ENCODE data around the gene NEDD4L.

Gene NEDD4L

DNA sequence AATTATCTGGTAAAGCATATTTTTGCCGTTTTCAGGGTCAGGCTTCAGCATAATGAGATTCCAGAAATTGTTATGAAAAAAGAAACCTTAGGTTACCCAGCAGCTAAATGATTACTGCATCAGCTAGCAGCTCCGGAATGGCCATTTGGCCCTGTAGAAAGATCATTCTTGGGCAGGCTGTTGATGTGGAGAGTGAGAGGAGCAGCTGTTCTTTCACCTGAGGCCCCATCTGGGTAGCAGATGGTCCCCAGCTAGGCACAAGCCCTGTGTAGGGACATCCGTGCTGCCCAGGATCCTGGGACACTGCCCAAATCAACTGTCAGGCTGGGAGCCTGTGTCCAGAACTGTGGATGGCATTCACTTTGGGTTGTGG, 61.8 kb downstream of the NEDD4L start:
- H3K4me3 ChIP-seq (ENCODE audit: low read length): no peak overlapping the region
- no peaks in the 10 kb centered on the region for H3K27me3 ChIP-seq (ENCODE audit: insufficient read depth, low read length)
- no peak overlapping the region for H3K27ac ChIP-seq (ENCODE audit: low read depth, low read length)
- no peaks in the 10 kb centered on the region for H3K9me3 ChIP-seq (ENCODE audit: insufficient read depth, low read depth, low read length)
- no peak overlapping the region for H3K9ac ChIP-seq (ENCODE audit: low read depth, low read length)
- 79% methylated on average over 3 of the region's 3 CpGs for WGBS
- H3K36me3 ChIP-seq (ENCODE audit: insufficient read depth, low read length): no peaks in the 10 kb centered on the region
- peaks cover 46% of the 10 kb centered on the region for H3K4me1 ChIP-seq (ENCODE audit: insufficient read depth, low read length)

GRCh38 chr18:58106289-58107070, 62.5 kb downstream of the NEDD4L start:
- no peaks in the 10 kb centered on the region for H3K9me3 ChIP-seq (ENCODE audit: insufficient read depth, low read depth, low read length)
- H3K9ac ChIP-seq (ENCODE audit: low read depth, low read length): no peak overlapping the region
- WGBS: 69% methylated on average over 6 of the region's 6 CpGs
- H3K36me3 ChIP-seq (ENCODE audit: insufficient read depth, low read length): no peaks in the 10 kb centered on the region
- peaks cover 40% of the 10 kb centered on the region for H3K4me1 ChIP-seq (ENCODE audit: insufficient read depth, low read length)
- H3K4me3 ChIP-seq (ENCODE audit: low read length): no peak overlapping the region
- H3K27me3 ChIP-seq (ENCODE audit: insufficient read depth, low read length): no peaks in the 10 kb centered on the region
- H3K27ac ChIP-seq (ENCODE audit: low read depth, low read length): no peak overlapping the region

- Histone ChIP-seq H3K36me3 (ENCODE audit: insufficient read depth, low read length) (no peaks in the 10 kb centered on the region), H3K27me3 (ENCODE audit: insufficient read depth, low read length) (no peaks in the 10 kb centered on the region), H3K4me3 (ENCODE audit: low read length) (no peak overlapping the region), H3K4me1 (ENCODE audit: insufficient read depth, low read length) (peaks cover 28% of the 10 kb centered on the region), H3K27ac (ENCODE audit: low read depth, low read length) (no peak overlapping the region), H3K9ac (ENCODE audit: low read depth, low read length) (no peak overlapping the region), H3K9me3 (ENCODE audit: insufficient read depth, low read depth, low read length) (no peaks in the 10 kb centered on the region)
- WGBS: 87% methylated on average over 2 of the region's 2 CpGs
These were observed 65.2 kb downstream of the NEDD4L start for GRCh38 chr18:58109256-58109655.

GRCh38 chr18:58110398-58110797, 66.4 kb downstream of the NEDD4L start:
- Histone ChIP-seq H3K4me3 (ENCODE audit: low read length) (no peak overlapping the region), H3K36me3 (ENCODE audit: insufficient read depth, low read length) (no peaks in the 10 kb centered on the region), H3K27me3 (ENCODE audit: insufficient read depth, low read length) (no peaks in the 10 kb centered on the region), H3K9me3 (ENCODE audit: insufficient read depth, low read depth, low read length) (no peaks in the 10 kb centered on the region), H3K27ac (ENCODE audit: low read depth, low read length) (no peak overlapping the region), H3K9ac (ENCODE audit: low read depth, low read length) (no peak overlapping the region), H3K4me1 (ENCODE audit: insufficient read depth, low read length) (peaks cover 24% of the 10 kb centered on the region)
- 68% methylated on average over 6 of the region's 6 CpGs for WGBS

- H3K9me3 ChIP-seq (ENCODE audit: insufficient read depth, low read depth, low read length): no peaks in the 10 kb centered on the region
- H3K27ac ChIP-seq (ENCODE audit: low read depth, low read length): no peak overlapping the region
- H3K9ac ChIP-seq (ENCODE audit: low read depth, low read length): no peak overlapping the region
- no peaks in the 10 kb centered on the region for H3K36me3 ChIP-seq (ENCODE audit: insufficient read depth, low read length)
- H3K4me1 ChIP-seq (ENCODE audit: insufficient read depth, low read length): peaks cover 24% of the 10 kb centered on the region
- no peak overlapping the region for H3K4me3 ChIP-seq (ENCODE audit: low read length)
- no peaks in the 10 kb centered on the region for H3K27me3 ChIP-seq (ENCODE audit: insufficient read depth, low read length)
- WGBS: no CpG with 5 or more reads among the region's 1 CpG
These were observed 68.1 kb downstream of the NEDD4L start for GRCh38 chr18:58112174-58112573.

DNA sequence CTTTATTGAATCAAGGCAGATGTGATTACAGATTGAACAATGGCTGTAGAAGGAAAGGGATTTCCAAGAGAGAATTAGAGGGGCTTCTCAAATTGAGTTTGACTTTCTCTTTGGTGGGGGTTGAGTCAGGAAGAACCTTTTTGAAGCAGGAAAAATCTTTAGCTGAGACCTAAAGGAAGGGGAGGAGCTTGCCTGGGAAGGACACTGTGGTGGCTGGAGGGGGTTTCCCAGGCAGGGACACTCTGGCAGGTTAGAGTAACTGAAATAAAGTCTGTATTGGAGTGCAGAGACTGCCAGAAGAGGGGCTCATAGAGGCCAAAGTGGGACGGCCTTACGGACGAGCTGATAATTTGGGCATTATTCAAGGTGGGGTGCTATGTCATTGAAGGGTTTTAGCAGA, 69.3 kb downstream of the NEDD4L start:
- no peak overlapping the region for H3K27ac ChIP-seq (ENCODE audit: low read depth, low read length)
- H3K36me3 ChIP-seq (ENCODE audit: insufficient read depth, low read length): no peaks in the 10 kb centered on the region
- H3K27me3 ChIP-seq (ENCODE audit: insufficient read depth, low read length): no peaks in the 10 kb centered on the region
- no peak overlapping the region for H3K4me3 ChIP-seq (ENCODE audit: low read length)
- H3K4me1 ChIP-seq (ENCODE audit: insufficient read depth, low read length): peaks cover 24% of the 10 kb centered on the region
- H3K9ac ChIP-seq (ENCODE audit: low read depth, low read length): no peak overlapping the region
- 89% methylated on average over 3 of the region's 3 CpGs for WGBS
- no peaks in the 10 kb centered on the region for H3K9me3 ChIP-seq (ENCODE audit: insufficient read depth, low read depth, low read length)

GRCh38 chr18:58114766-58115165, 70.7 kb downstream of the NEDD4L start:
- Histone ChIP-seq H3K9ac (ENCODE audit: low read depth, low read length) (no peak overlapping the region), H3K4me3 (ENCODE audit: low read length) (no peak overlapping the region), H3K27ac (ENCODE audit: low read depth, low read length) (no peak overlapping the region), H3K36me3 (ENCODE audit: insufficient read depth, low read length) (no peaks in the 10 kb centered on the region), H3K4me1 (ENCODE audit: insufficient read depth, low read length) (peaks cover 24% of the 10 kb centered on the region), H3K9me3 (ENCODE audit: insufficient read depth, low read depth, low read length) (no peaks in the 10 kb centered on the region), H3K27me3 (ENCODE audit: insufficient read depth, low read length) (no peaks in the 10 kb centered on the region)
- 94% methylated on average over 6 of the region's 6 CpGs for WGBS

- Histone ChIP-seq H3K4me1 (ENCODE audit: insufficient read depth, low read length) (peaks cover 24% of the 10 kb centered on the region), H3K9ac (ENCODE audit: low read depth, low read length) (no peak overlapping the region), H3K27me3 (ENCODE audit: insufficient read depth, low read length) (no peaks in the 10 kb centered on the region), H3K27ac (ENCODE audit: low read depth, low read length) (no peak overlapping the region), H3K9me3 (ENCODE audit: insufficient read depth, low read depth, low read length) (no peaks in the 10 kb centered on the region), H3K4me3 (ENCODE audit: low read length) (no peak overlapping the region), H3K36me3 (ENCODE audit: insufficient read depth, low read length) (no peaks in the 10 kb centered on the region)
- 90% methylated on average over 4 of the region's 4 CpGs for WGBS
These were observed 72.8 kb downstream of the NEDD4L start for GRCh38 chr18:58116818-58117217.

DNA sequence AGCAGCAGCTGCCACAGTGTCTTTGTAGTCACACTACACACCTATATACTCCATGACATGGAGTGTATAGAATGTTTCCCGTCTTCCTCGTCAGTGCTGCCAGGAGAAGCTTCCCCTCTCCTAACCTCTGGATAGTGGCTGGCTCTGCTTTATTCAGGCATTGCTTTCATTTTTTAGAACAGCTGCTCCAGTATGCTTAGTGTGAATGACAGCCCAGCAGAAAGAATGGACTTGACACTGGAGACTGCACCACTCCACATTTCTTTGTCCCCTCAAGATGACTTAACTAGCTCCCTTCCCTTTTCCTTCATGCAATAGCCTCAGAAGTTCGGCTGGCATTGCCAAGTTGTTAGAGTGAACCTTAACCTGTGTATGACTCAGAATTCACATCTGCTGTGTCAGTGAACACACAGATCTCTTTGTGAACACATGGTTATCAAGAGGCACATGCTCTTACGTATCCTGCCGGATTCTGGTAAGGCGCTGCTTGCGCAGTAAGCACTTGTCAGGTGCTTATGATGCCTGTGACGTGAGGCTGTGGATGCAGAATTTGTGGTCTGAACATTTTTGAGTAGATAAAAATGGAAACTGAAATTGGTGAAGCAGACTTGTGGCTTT, 73.9 kb downstream of the NEDD4L start:
- Histone ChIP-seq H3K27me3 (ENCODE audit: insufficient read depth, low read length) (no peaks in the 10 kb centered on the region), H3K4me1 (ENCODE audit: insufficient read depth, low read length) (peaks cover 23% of the 10 kb centered on the region), H3K4me3 (ENCODE audit: low read length) (no peak overlapping the region), H3K9me3 (ENCODE audit: insufficient read depth, low read depth, low read length) (no peaks in the 10 kb centered on the region), H3K27ac (ENCODE audit: low read depth, low read length) (no peak overlapping the region), H3K9ac (ENCODE audit: low read depth, low read length) (no peak overlapping the region), H3K36me3 (ENCODE audit: insufficient read depth, low read length) (no peaks in the 10 kb centered on the region)
- WGBS: 96% methylated on average over 8 of the region's 8 CpGs

DNA sequence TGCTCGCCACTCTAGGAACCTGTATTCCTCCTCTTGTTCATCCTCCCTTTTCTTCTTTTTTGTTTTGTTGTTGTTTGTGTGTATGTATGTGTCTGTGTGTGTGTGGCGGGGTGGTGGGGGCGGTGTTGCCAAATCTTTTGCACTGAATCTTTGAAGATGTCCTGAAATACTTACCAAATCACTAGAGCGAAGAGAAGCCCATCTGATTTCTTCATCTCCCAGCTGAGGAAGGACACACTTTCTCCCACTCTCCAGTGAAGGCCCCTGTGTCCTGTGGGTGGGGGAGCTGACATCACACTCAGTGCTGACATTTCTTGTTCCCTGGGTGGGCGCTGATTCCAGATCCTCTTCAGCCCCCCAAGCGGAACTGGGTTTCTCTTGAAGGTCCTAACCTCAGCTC, 74.5 kb downstream of the NEDD4L start:
- WGBS: 94% methylated on average over 3 of the region's 6 CpGs
- Histone ChIP-seq H3K36me3 (ENCODE audit: insufficient read depth, low read length) (no peaks in the 10 kb centered on the region), H3K9ac (ENCODE audit: low read depth, low read length) (no peak overlapping the region)

DNA sequence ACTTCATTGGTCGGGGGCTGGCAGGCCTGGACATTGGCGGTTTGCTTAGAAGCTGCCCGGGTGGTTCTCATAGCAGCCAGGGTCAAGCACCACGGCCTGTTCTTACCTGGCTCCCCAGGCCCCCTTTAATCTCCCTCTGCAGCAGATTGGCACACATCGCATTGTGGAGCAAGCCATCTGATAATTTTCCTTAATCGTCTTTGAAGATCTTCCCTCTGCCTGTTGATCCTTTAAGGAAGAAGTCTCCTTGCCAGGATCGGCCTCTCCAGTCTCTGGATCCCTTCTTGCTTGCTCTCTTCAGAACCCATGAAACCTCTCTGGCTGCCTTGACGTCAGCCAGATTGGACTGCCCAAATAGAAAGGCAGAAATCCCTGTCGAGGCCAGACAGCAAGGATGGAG, 75.8 kb downstream of the NEDD4L start:
- H3K36me3 ChIP-seq (ENCODE audit: insufficient read depth, low read length): no peaks in the 10 kb centered on the region
- H3K9me3 ChIP-seq (ENCODE audit: insufficient read depth, low read depth, low read length): no peaks in the 10 kb centered on the region
- H3K27ac ChIP-seq (ENCODE audit: low read depth, low read length): no peak overlapping the region
- 91% methylated on average over 9 of the region's 9 CpGs for WGBS
- peaks cover 16% of the 10 kb centered on the region for H3K4me1 ChIP-seq (ENCODE audit: insufficient read depth, low read length)
- no peaks in the 10 kb centered on the region for H3K27me3 ChIP-seq (ENCODE audit: insufficient read depth, low read length)
- no peak overlapping the region for H3K4me3 ChIP-seq (ENCODE audit: low read length)
- no peak overlapping the region for H3K9ac ChIP-seq (ENCODE audit: low read depth, low read length)

More for the DNA sequence above, 74.5 kb downstream of the NEDD4L start:
- no peak overlapping the region for H3K27ac ChIP-seq (ENCODE audit: low read depth, low read length)
- peaks cover 16% of the 10 kb centered on the region for H3K4me1 ChIP-seq (ENCODE audit: insufficient read depth, low read length)
- H3K4me3 ChIP-seq (ENCODE audit: low read length): no peak overlapping the region
- H3K9me3 ChIP-seq (ENCODE audit: insufficient read depth, low read depth, low read length): no peaks in the 10 kb centered on the region
- H3K27me3 ChIP-seq (ENCODE audit: insufficient read depth, low read length): no peaks in the 10 kb centered on the region
